ENCODE data around the gene TTC21A. TPM values are rescaled to one million over a fixed set of nuclear protein-coding genes. Genes with fewer than 3 reads are reported as not detected.

TTC21A gene
- total and polyA plus RNA-seq, 2 donors (not counting 1 experiment from before 2014, with no cell fraction given): 1.6 to 2.1 TPM

DNA sequence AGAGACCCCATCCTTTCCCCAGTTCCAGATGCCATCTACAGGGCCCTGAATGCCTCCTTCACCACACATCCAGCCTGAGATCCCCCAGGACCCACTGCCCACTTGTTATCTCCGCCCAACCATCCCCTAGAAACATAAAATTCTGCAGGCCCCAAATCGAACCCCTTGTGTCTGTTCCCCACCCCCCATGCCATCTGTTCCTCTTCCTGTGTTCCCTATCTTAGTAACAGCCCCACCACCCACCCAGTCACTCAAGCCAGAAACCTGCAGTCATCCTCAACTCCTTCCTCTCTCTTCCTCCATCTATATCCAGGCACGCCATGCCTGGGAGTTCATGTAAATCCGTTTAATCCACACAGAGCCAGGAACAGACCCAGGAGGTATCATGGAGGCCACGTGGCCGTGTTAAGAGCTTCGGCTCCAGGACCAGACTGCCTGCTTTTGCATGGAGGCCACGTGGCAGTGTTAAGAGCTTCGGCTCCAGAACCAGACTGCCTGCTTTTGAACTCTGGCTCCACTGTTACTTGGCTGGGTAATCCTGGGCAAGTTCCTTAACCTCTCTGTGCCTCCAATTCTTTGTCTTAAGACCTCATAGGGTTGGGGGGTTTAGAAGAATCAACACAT, 41.1 kb downstream of the TTC21A start:
- Histone ChIP-seq H3K9me3 (ENCODE audit: control insufficient read depth, insufficient read depth, low read depth, low read length) (no peaks in the 10 kb centered on the region), H3K4me1 (ENCODE audit: control insufficient read depth, extremely low read depth, insufficient read depth, low read length) (peaks cover 55% of the 10 kb centered on the region), H3K9ac (ENCODE audit: insufficient read depth, low read length) (no peak overlapping the region), H3K4me2 (ENCODE audit: extremely low read depth, insufficient read depth, low read length) (peak overlapping the region; percentile 33), H4K20me1 (ENCODE audit: control insufficient read depth, extremely low read depth, insufficient read depth, low read length) (no peaks in the 10 kb centered on the region), H2AFZ (ENCODE audit: low read length) (no peak overlapping the region), H3K27ac (ENCODE audit: insufficient read depth, low read length) (peak overlapping the region; percentile 88), H3K27me3 (ENCODE audit: control insufficient read depth, insufficient read depth, low read length) (no peaks in the 10 kb centered on the region), H3K36me3 (ENCODE audit: control insufficient read depth, insufficient read depth, low read length) (peaks cover 17% of the 10 kb centered on the region), H3K79me2 (ENCODE audit: control insufficient read depth, insufficient read depth, low read length) (peaks cover 56% of the 10 kb centered on the region), H3K4me3 (replicated peaks in 1 of 4; ENCODE audit: control extremely low read depth in 1 of 4, insufficient read depth in 1 of 4, low read depth in 3 of 4, low read length in 4 of 4) (no peak overlapping the region)
- TF ChIP-seq EZH2 (IDR thresholded peaks at IDR 0.05; ENCODE audit: low read length, missing control alignments): no peak
- TF ChIP-seq, protein P1, sequence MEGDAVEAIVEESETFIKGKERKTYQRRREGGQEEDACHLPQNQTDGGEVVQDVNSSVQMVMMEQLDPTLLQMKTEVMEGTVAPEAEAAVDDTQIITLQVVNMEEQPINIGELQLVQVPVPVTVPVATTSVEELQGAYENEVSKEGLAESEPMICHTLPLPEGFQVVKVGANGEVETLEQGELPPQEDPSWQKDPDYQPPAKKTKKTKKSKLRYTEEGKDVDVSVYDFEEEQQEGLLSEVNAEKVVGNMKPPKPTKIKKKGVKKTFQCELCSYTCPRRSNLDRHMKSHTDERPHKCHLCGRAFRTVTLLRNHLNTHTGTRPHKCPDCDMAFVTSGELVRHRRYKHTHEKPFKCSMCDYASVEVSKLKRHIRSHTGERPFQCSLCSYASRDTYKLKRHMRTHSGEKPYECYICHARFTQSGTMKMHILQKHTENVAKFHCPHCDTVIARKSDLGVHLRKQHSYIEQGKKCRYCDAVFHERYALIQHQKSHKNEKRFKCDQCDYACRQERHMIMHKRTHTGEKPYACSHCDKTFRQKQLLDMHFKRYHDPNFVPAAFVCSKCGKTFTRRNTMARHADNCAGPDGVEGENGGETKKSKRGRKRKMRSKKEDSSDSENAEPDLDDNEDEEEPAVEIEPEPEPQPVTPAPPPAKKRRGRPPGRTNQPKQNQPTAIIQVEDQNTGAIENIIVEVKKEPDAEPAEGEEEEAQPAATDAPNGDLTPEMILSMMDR (conservative IDR thresholded peaks at IDR 0.05 in 1 of 2, IDR thresholded peaks at IDR 0.05 in 1 of 2; ENCODE audit: low read depth in 1 of 2, low read length in 2 of 2): no peak
- DNase-seq (ENCODE audit: low read depth in 2 of 2): no peak

DNA sequence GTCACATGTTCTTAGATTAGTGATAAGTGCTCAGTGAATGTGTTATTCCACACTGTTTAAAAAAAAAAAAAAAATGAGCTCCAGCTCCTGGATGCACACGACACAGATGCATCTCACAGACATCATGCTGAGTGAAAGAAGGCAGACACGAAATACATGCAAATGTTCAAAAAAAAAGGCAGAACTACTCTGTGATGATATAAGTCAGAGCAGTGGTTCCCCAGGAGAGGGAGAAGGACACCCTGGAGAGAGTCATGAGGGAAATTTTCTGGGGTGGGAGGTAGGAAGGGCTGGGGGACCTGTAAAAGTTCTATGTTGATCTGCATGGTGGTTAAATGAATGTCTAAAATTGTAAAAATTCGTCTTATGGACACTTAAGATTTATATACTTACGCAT, 41.6 kb downstream of the TTC21A start:
- no peak for DNase-seq (ENCODE audit: low read depth in 2 of 2)
- Histone ChIP-seq H3K9ac (ENCODE audit: insufficient read depth, low read length) (no peak overlapping the region), H3K4me1 (ENCODE audit: control insufficient read depth, extremely low read depth, insufficient read depth, low read length) (peaks cover 55% of the 10 kb centered on the region), H3K79me2 (ENCODE audit: control insufficient read depth, insufficient read depth, low read length) (peaks cover 55% of the 10 kb centered on the region), H3K4me2 (ENCODE audit: extremely low read depth, insufficient read depth, low read length) (peak overlapping the region; percentile 33), H3K36me3 (ENCODE audit: control insufficient read depth, insufficient read depth, low read length) (peaks cover 12% of the 10 kb centered on the region), H3K27ac (ENCODE audit: insufficient read depth, low read length) (no peak overlapping the region), H3K4me3 (replicated peaks in 1 of 4; ENCODE audit: control extremely low read depth in 1 of 4, insufficient read depth in 1 of 4, low read depth in 3 of 4, low read length in 4 of 4) (no peak overlapping the region), H4K20me1 (ENCODE audit: control insufficient read depth, extremely low read depth, insufficient read depth, low read length) (no peaks in the 10 kb centered on the region), H3K9me3 (ENCODE audit: control insufficient read depth, insufficient read depth, low read depth, low read length) (no peaks in the 10 kb centered on the region), H2AFZ (ENCODE audit: low read length) (no peak overlapping the region), H3K27me3 (ENCODE audit: control insufficient read depth, insufficient read depth, low read length) (no peaks in the 10 kb centered on the region)
- TF ChIP-seq EZH2 (IDR thresholded peaks at IDR 0.05; ENCODE audit: low read length, missing control alignments): no peak
- TF ChIP-seq, protein P1 (conservative IDR thresholded peaks at IDR 0.05 in 1 of 2, IDR thresholded peaks at IDR 0.05 in 1 of 2; ENCODE audit: low read depth in 1 of 2, low read length in 2 of 2): no peak

DNA sequence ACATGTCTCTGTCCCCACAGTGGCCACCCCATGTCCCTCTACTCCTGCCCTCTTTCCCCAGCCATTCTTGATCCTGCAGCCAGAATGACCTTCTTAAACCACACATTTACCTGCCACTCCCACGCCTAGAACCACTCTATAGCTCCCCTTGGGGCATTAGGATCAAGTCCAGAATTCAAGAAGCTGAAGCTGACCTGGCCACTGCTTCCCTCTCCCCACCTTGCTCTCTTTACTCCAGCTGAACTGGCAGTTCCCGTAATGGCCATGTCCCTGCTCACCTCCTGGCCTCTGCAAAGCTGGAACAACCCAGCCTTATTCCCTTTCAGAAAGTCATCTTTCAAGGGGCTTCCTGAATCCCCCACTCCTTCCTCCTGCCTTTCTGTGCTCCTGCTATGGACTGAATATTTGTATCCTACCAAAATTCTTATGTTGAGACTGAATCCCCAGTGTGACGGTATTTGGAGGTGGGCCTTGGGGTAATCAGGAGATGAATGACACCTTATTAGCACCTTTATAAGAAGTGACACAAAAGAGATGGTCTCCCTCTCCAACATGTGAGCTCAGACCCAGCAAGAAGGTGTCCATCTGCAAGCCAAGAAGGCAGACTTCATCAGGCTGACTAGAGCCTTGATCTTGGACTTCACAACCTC, 42.1 kb downstream of the TTC21A start:
- Histone ChIP-seq H4K20me1 (ENCODE audit: control insufficient read depth, extremely low read depth, insufficient read depth, low read length) (no peaks in the 10 kb centered on the region), H3K4me3 (replicated peaks in 1 of 4; ENCODE audit: control extremely low read depth in 1 of 4, insufficient read depth in 1 of 4, low read depth in 3 of 4, low read length in 4 of 4) (no peak overlapping the region), H3K4me2 (ENCODE audit: extremely low read depth, insufficient read depth, low read length) (no peak overlapping the region), H3K27ac (ENCODE audit: insufficient read depth, low read length) (no peak overlapping the region), H2AFZ (ENCODE audit: low read length) (no peak overlapping the region), H3K4me1 (ENCODE audit: control insufficient read depth, extremely low read depth, insufficient read depth, low read length) (peaks cover 57% of the 10 kb centered on the region), H3K36me3 (ENCODE audit: control insufficient read depth, insufficient read depth, low read length) (peaks cover 9% of the 10 kb centered on the region), H3K79me2 (ENCODE audit: control insufficient read depth, insufficient read depth, low read length) (peaks cover 55% of the 10 kb centered on the region), H3K9ac (ENCODE audit: insufficient read depth, low read length) (no peak overlapping the region), H3K27me3 (ENCODE audit: control insufficient read depth, insufficient read depth, low read length) (no peaks in the 10 kb centered on the region), H3K9me3 (ENCODE audit: control insufficient read depth, insufficient read depth, low read depth, low read length) (no peaks in the 10 kb centered on the region)
- no peak for DNase-seq (ENCODE audit: low read depth in 2 of 2)
- TF ChIP-seq, protein P1 (conservative IDR thresholded peaks at IDR 0.05 in 1 of 2, IDR thresholded peaks at IDR 0.05 in 1 of 2; ENCODE audit: low read depth in 1 of 2, low read length in 2 of 2): no peak
- no peak for TF ChIP-seq EZH2 (IDR thresholded peaks at IDR 0.05; ENCODE audit: low read length, missing control alignments)

Measured in fibroblast of lung (primary cell).